GM23248 (cell line): ENCODE measurements around the gene SLU7.

Source experiments
- EZH2 ChIP-seq: fragments of 200-600 bp; sonication (generic); IDR thresholded peaks from 2 replicates; pipeline ENCODE4 v1.6.1; 2018; ENCODE audit warnings: antibody characterized with exemption, mild to moderate bottlenecking; ENCODE audit not compliant: insufficient read depth, poor library complexity, severe bottlenecking
- EZH2phosphoT487 ChIP-seq: fragments of 200-600 bp; sonication (generic); IDR thresholded peaks from 2 replicates; pipeline ENCODE4 v1.6.1; 2018; ENCODE audit warnings: antibody characterized with exemption, moderate library complexity, mild to moderate bottlenecking, low read depth; ENCODE audit not compliant: insufficient read depth

DNA sequence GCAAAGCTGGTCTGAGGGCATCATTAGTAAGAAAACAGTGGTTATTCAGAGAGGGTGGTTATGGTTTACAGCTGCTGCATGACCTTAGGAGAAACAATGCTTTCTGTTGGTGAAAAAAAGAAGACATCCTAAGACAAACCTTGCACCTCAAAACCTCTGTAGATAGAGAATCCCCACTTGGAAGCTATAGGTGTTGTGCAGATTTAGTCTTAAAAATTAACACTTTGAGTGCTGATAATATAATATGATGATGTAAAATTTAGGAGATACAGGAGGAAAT lies 1.4 kb upstream of the SLU7 start:
- TF ChIP-seq EZH2 (no peak), EZH2phosphoT487 (no peak)
